ENCODE results near the gene CHMP2A.
A peak's percentile ranks its signal among the peaks of the same experiment; 100 is the strongest.
"Not testable (repeated sequence)": the region's sequence is repeated elsewhere in the genome, so short reads cannot be mapped to it uniquely, and the experiment has no call there.

The CHMP2A gene

DNA sequence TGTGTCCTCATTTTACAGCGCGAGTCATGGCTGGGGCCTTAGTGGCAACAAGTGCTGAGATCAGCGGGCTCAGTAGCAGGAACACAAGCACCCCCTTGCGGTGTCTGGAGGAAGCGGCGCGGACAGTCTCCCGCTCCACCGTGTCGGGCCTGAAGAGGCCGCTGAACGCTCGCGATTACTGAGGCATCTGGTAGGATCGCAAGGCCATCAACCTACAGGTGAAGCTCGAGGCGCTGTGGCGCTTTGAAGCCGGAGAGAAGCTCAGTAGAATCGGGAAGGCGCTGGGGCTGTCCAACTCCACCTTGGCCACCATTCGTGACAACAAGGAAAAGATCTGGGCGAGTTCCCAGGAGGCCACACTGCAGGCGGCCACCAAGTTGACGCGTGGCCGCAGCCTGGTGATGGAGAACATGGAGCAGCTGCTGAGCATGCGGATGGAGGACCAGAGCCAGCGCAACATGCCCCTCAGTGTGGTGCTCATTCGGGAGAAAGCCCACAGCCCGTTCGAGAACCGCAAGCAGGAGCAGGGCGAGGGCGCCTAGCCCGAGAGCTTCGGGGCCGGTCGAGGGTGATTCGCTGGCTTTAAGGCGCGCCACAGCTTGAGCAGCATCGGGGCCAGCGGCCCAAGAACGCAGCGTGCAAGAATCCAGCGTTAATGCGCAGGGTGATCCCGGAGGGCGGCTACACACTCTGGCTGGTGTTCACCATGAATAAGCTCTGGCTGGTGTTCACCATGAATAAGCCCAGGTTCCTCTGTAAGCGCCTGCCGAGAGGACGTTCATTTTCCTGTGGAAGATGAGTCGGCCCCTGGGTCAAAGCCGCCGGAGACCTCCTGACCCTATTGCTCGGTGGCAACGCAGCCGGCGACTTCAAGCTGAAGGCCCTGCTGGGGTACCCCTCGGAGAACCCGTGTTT lies 26.6 kb upstream of the CHMP2A start:
- H3K4me3 ChIP-seq (ENCODE audit: control insufficient read depth, low read depth, low read length) = no peak overlapping the region
- DNase-seq (ENCODE audit: low read depth) = peak; percentile 39
- TF ChIP-seq, protein P1, sequence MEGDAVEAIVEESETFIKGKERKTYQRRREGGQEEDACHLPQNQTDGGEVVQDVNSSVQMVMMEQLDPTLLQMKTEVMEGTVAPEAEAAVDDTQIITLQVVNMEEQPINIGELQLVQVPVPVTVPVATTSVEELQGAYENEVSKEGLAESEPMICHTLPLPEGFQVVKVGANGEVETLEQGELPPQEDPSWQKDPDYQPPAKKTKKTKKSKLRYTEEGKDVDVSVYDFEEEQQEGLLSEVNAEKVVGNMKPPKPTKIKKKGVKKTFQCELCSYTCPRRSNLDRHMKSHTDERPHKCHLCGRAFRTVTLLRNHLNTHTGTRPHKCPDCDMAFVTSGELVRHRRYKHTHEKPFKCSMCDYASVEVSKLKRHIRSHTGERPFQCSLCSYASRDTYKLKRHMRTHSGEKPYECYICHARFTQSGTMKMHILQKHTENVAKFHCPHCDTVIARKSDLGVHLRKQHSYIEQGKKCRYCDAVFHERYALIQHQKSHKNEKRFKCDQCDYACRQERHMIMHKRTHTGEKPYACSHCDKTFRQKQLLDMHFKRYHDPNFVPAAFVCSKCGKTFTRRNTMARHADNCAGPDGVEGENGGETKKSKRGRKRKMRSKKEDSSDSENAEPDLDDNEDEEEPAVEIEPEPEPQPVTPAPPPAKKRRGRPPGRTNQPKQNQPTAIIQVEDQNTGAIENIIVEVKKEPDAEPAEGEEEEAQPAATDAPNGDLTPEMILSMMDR (IDR thresholded peaks at IDR 0.05; ENCODE audit: control insufficient read depth, insufficient read depth, low read depth, low read length, missing control alignments) = peak; percentile 83

GRCh38 chr19:58579473-58580142 lies 24.7 kb upstream of the CHMP2A start:
- TF ChIP-seq, protein P1 (IDR thresholded peaks at IDR 0.05; ENCODE audit: control insufficient read depth, insufficient read depth, low read depth, low read length, missing control alignments) = no peak
- no peak overlapping the region for H3K4me3 ChIP-seq (ENCODE audit: control insufficient read depth, low read depth, low read length)
- DNase-seq (ENCODE audit: low read depth) = no peak

DNA sequence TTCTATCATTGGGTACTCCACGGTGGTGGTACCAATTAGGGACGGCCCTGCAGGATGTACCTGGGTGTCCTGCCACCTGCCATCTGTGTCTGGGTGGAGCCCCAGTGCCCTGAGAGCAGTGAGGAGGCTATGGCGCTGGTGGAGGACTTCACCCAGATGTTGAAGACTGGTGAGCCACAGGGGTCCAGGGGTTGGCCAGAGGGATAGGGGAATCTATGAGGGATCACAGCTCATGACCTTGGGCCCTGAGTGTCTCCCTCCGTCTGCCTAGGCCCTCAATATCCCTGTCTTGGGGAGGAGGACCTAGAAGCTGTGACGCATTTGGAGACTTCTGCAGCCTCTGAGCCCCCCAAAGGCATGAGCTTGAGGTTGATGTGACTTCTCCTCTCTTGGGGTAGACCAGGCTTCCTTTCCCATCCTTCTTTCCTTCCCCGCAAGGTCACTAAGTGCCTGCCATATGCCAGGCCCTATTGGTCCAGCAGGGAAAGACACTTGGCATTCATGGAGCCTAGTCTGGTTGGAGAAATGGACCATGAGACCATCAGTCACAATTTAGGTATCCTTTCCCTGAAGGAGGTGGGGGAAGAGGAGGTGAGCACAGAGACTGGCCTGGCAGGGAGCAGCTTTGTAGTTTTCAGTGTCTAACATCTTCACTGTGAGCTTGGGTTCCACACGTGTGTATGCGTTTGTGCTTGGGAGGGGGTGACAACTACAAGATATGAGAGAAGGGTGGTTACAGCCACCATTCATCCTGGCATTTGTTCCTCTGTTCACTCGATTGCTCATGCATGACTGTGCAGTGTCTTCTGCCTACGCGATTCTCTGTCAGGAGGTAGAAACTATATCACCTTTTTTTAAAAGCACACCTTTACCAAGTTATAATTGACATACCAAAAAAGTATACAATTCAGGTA lies 23.4 kb upstream of the CHMP2A start:
- no peak for DNase-seq (ENCODE audit: low read depth)
- no peak overlapping the region for H3K4me3 ChIP-seq (ENCODE audit: control insufficient read depth, low read depth, low read length)
- TF ChIP-seq, protein P1 (IDR thresholded peaks at IDR 0.05; ENCODE audit: control insufficient read depth, insufficient read depth, low read depth, low read length, missing control alignments) = no peak

DNA sequence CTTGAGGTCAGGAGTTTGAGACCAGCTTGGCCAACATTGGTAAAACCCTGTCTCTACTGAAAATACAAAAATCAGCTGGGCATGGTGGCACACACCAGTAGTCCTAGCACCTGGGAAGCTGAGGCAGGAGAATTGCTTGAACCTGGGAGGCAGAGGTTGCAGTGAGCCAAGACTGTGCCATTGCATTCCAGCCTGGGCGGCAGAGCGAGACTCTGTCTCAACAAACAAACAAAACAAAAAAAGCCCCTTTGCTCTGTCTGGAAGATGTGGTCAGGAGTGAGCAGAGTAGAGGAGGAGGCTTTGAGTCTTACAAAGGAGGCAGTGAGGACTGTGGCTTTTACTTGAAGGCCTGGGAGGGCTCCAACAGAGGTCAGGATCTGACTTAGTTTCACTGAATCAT lies 22.7 kb upstream of the CHMP2A start:
- H3K4me3 ChIP-seq (ENCODE audit: control insufficient read depth, low read depth, low read length); DNase-seq (ENCODE audit: low read depth): not testable (repeated sequence)

DNA sequence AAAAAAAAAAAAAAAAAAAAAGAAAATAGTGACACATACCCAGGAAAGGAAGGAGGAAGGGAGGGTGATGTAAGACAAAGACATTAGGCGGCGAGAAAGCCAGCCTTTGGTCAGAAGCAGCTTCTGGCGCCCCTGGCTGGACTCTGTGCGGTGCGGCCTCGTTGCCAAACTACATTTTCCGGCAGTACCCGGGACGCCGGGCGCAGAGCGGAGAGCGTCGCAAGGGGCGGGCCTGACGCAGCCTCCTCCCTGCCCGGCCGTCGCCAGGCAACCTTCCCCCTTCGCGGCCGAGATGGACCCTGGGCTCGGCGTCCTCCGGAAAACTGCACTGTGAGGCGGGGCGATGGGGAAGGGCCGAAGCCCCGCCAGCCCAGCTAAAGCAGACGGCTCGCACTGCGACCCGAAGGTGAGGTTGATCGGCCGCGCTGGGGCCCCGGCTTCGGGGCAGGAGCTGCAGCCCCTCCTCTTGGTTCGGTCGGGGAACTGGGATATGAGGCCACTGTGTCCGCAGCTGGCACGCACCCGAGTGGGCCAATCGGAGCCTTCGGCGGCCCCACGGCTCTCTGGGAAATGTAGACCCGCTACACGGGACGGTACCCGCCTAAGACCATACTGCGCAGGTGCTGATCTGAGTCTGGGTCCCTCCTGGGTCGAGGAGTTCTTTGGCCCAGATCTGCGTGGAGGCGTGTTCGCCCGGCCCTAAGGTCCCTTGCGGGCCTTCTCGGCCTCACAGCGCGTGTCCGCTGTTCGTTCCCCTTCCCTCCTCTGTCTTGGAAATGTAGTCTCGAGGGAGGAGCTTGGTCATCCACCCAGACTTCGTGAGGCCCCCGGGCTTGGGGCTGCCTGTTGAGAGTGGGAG lies 20.5 kb upstream of the CHMP2A start:
- H3K4me3 ChIP-seq (ENCODE audit: control insufficient read depth, low read depth, low read length) = peak overlapping the region; percentile 90
- DNase-seq (ENCODE audit: low read depth) = peak; percentile 49
- TF ChIP-seq, protein P1 (IDR thresholded peaks at IDR 0.05; ENCODE audit: control insufficient read depth, insufficient read depth, low read depth, low read length, missing control alignments) = no peak

DNA sequence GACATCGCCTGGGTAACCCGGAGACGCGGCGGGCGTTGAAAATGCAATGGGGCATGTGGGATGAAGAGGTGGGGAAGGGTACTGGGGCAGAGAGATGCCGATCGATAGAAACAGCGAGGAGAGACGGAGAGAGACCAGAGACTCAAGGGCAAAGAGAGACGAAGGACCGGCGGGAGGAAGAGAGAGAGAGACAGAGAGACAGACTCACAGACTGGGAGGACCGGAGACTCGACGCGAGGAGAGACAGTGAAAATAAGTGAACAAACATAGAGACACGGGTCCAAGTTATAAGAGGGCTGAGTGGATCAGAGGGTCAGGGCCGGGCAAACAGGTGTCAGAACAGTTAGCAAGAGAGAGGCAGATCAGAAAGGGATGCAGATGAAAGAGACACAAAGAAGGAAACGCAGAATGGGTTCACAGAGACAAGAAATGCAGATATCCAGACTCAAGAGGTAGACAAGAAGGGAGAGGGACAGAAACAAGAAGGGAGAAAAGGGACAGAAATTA lies 18.8 kb upstream of the CHMP2A start:
- H3K4me3 ChIP-seq (ENCODE audit: control insufficient read depth, low read depth, low read length) = peak overlapping the region; percentile 58
- TF ChIP-seq, protein P1 (IDR thresholded peaks at IDR 0.05; ENCODE audit: control insufficient read depth, insufficient read depth, low read depth, low read length, missing control alignments) = no peak
- DNase-seq (ENCODE audit: low read depth) = no peak

All from AG09309 (cell line).